IMR-90 (cell line): ENCODE measurements around the gene DET1. TPM values are rescaled to one million over a fixed set of nuclear protein-coding genes. Genes with fewer than 3 reads are reported as not detected.

Source experiments
- ATAC-seq: fragments of 200-7000 bp; cut with Tn5 transposase; 2 replicates; pipeline ENCODE4 v1.9.1; 2020; ENCODE audit warnings: low read depth, mild to moderate bottlenecking, moderate library complexity
- BruUV-seq: library from RNA; stranded (reverse); fragments of 400-500 nt; replicated peaks from 2 replicates; lab custom pipeline; 2021; lab: Mats Ljungman, UMichigan
- CTCF ChIA-PET: fragments of 300-600 bp; formaldehyde crosslinking; extraction: SDS; loops from one replicate; lab custom pipeline; 2021; ENCODE audit warnings: antibody characterized with exemption; lab: Yijun Ruan, JAX
- POLR2A ChIA-PET: fragments of 300-600 bp; sonication (Branson Sonifier 250); formaldehyde crosslinking; loops from one replicate; lab custom pipeline; 2022; ENCODE audit warnings: antibody characterized with exemption; ENCODE audit not compliant: unreplicated experiment; lab: Charles Lee
- DNase-seq: peaks from one replicate; pipeline ENCODE4 v3.0.0; 2013
- H2AFZ ChIP-seq: replicated peaks from 2 replicates; pipeline ENCODE3; 2013; ENCODE audit warnings: low read length, mild to moderate bottlenecking; ENCODE audit not compliant: poor library complexity
- H2AK5ac ChIP-seq: 2 replicates; pipeline ENCODE4 v1.6.1; 2013; ENCODE audit warnings: low read depth, low read length, inconsistent platforms
- H2AK9ac ChIP-seq: replicated peaks from 2 replicates; pipeline ENCODE3; 2013; ENCODE audit warnings: mild to moderate bottlenecking, low read depth, low read length, moderate library complexity; ENCODE audit not compliant: poor library complexity
- H2BK120ac ChIP-seq: 2 replicates; pipeline ENCODE4 v1.6.1; 2013; ENCODE audit warnings: low read depth, low read length, inconsistent platforms
- H2BK15ac ChIP-seq: 3 replicates; pipeline ENCODE4 v1.6.1; 2013; ENCODE audit warnings: low read depth, low read length, inconsistent platforms
- H2BK20ac ChIP-seq: 2 replicates; pipeline ENCODE4 v1.6.1; 2013; ENCODE audit warnings: low read depth, mild to moderate bottlenecking, inconsistent platforms, low read length, moderate library complexity
- H2BK5ac ChIP-seq: 2 replicates; pipeline ENCODE4 v1.6.1; 2013; ENCODE audit warnings: mild to moderate bottlenecking, low read depth, low read length, inconsistent platforms; ENCODE audit not compliant: poor library complexity, severe bottlenecking
- H3K14ac ChIP-seq: replicated peaks from 2 replicates; pipeline ENCODE4 v1.6.1; 2013; ENCODE audit warnings: low read depth, low read length, inconsistent platforms
- H3K18ac ChIP-seq: 2 replicates; pipeline ENCODE4 v1.6.1; 2013; ENCODE audit warnings: low read depth, low read length, control low read depth
- H3K23ac ChIP-seq: 2 replicates; pipeline ENCODE4 v1.6.1; 2013; ENCODE audit warnings: low read depth, low read length, inconsistent platforms
- H3K27ac ChIP-seq: 2 replicates; pipeline ENCODE4 v1.5.1; 2013; ENCODE audit warnings: mild to moderate bottlenecking, control low read depth, low read length; ENCODE audit not compliant: insufficient read depth
- H3K27me3 ChIP-seq: 2 replicates; pipeline ENCODE4 v1.6.1; 2013; ENCODE audit warnings: low read length; ENCODE audit not compliant: control insufficient read depth, insufficient read depth
- H3K36me3 ChIP-seq: 2 replicates; pipeline ENCODE4 v1.6.1; 2013; ENCODE audit warnings: low read length, mixed read lengths; ENCODE audit not compliant: control insufficient read depth, insufficient read depth
- H3K4ac ChIP-seq: 2 replicates; pipeline ENCODE4 v1.6.1; 2013; ENCODE audit warnings: low read depth, low read length, inconsistent platforms
- H3K4me1 ChIP-seq: 2 replicates; pipeline ENCODE4 v1.6.1; 2013; ENCODE audit warnings: low read length, mixed read lengths; ENCODE audit not compliant: control insufficient read depth, insufficient read depth
- H3K4me2 ChIP-seq: 2 replicates; pipeline ENCODE4 v1.6.1; 2013; ENCODE audit warnings: low read depth, mild to moderate bottlenecking, control low read depth, low read length, moderate library complexity
- H3K4me3 ChIP-seq: 2 replicates; pipeline ENCODE4 v1.5.1; 2013; ENCODE audit warnings: low read depth, mild to moderate bottlenecking, control low read depth, low read length, moderate library complexity; ENCODE audit not compliant: insufficient read depth
- H3K56ac ChIP-seq: 2 replicates; pipeline ENCODE4 v1.6.1; 2013; ENCODE audit warnings: low read length, inconsistent platforms; ENCODE audit not compliant: insufficient read depth; ENCODE audit errors: extremely low read depth
- H3K79me1 ChIP-seq, 2 experiments: 2 replicates each; pipeline ENCODE4 v1.6.1; 2013; ENCODE audit warnings: low read length in 2 of 2, inconsistent platforms in 1 of 2, low read depth in 1 of 2
- H3K9ac ChIP-seq: 2 replicates; pipeline ENCODE4 v1.6.1; 2013; ENCODE audit warnings: low read depth, low read length, control low read depth
- H3K9me1 ChIP-seq: 2 replicates; pipeline ENCODE4 v1.6.1; 2013; ENCODE audit warnings: low read length, inconsistent platforms; ENCODE audit not compliant: insufficient read depth
- H3K9me3 ChIP-seq: 2 replicates; pipeline ENCODE4 v1.6.1; 2013; ENCODE audit warnings: low read length; ENCODE audit not compliant: control insufficient read depth, insufficient read depth
- H4K20me1 ChIP-seq: 2 replicates; pipeline ENCODE4 v1.6.1; 2013; ENCODE audit warnings: low read length, inconsistent platforms; ENCODE audit not compliant: insufficient read depth
- H4K5ac ChIP-seq: 2 replicates; pipeline ENCODE4 v1.6.1; 2013; ENCODE audit warnings: mild to moderate bottlenecking, low read depth, low read length, control low read depth
- H4K8ac ChIP-seq, 2 experiments: 2 replicates each; pipeline ENCODE4 v1.6.1; 2013; ENCODE audit warnings: low read depth in 2 of 2, low read length in 2 of 2, control low read depth in 1 of 2, inconsistent platforms in 1 of 2
- H4K91ac ChIP-seq: 2 replicates; pipeline ENCODE4 v1.6.1; 2013; ENCODE audit warnings: low read depth, low read length, inconsistent platforms; ENCODE audit not compliant: insufficient read depth
- MXI1 ChIP-seq: IDR thresholded peaks from 2 replicates; pipeline ENCODE4 v1.6.1; 2012; ENCODE audit warnings: low read depth, mild to moderate bottlenecking, low read length, moderate library complexity, borderline replicate concordance
- SMC3 ChIP-seq: fragments of 150-350 bp; IDR thresholded peaks from 2 replicates; pipeline ENCODE4 v1.6.1; 2016; ENCODE audit warnings: low read depth, mild to moderate bottlenecking, antibody characterized with exemption, low read length, moderate library complexity
- WGBS, 2 experiments: methylation state at CpG; one replicate each; pipeline versions ENCODE4 v1.1.5 to v1.1.7; 2013; ENCODE audit warnings: missing lambda C conversion rate in 2 of 2; ENCODE audit not compliant: insufficient read length in 1 of 2; ENCODE audit errors: extremely low coverage in 2 of 2; 5-methylcytosine and 5-hydroxymethylcytosine counted together
- dilution Hi-C: fragments of 300-500 bp; cut with HindIII; formaldehyde crosslinking; loops from one replicate; pipeline ENCODE4 v1.14.3; 2018; ENCODE audit warnings: low sequenced_read_pairs; ENCODE audit not compliant: unreplicated experiment
- in situ Hi-C: fragments of 300-500 bp; cut with MboI; formaldehyde crosslinking; loops from 3 replicates; pipeline ENCODE4 v1.14.3; 2019; ENCODE audit warnings: low sequenced_read_pairs, inconsistent platforms, mixed read lengths
- intact Hi-C: fragments of 100-400 bp; cut with micrococcal nuclease; formaldehyde crosslinking; loops from 2 replicates; pipeline ENCODE4 v1.10.0; 2022
- polyA plus RNA-seq, 3 experiments: library from polyadenylated mRNA; depleted of rRNA; stranded (reverse); fragments of >200 nt; gene quantifications; 2 replicates each; pipeline ENCODE4 v1.2.3, GENCODE V29; 2012; ENCODE audit warnings: low replicate concordance in 1 of 3
- total RNA-seq: library from RNA; depleted of rRNA; stranded (reverse); fragments of >200 nt; gene quantifications from 2 replicates; pipeline ENCODE4 v1.2.3, GENCODE V29; 2012
- TF ChIP-seq, protein P1 (sequence below): fragments of 150-350 bp; IDR thresholded peaks from 2 replicates; pipeline ENCODE4 v1.6.1; 2016; ENCODE audit warnings: low read depth, mild to moderate bottlenecking, low read length, moderate library complexity, borderline replicate concordance
- TF ChIP-seq, protein P2 (sequence below): conservative IDR thresholded peaks from 2 replicates; pipeline ENCODE4 v1.5.1; 2012; ENCODE audit warnings: mild to moderate bottlenecking, low read depth, low read length, improper control_type of control experiment
- TF ChIP-seq, protein P3 (sequence below): fragments of 150-350 bp; IDR thresholded peaks from 2 replicates; pipeline ENCODE4 v1.6.1; 2017; ENCODE audit warnings: mild to moderate bottlenecking, antibody characterized with exemption, low read length, low read depth

The DET1 gene
- total and polyA plus RNA-seq, 2 of the 4 experiments (the other 2 are of a cell fraction) = 5.6 to 9.1 TPM

DNA sequence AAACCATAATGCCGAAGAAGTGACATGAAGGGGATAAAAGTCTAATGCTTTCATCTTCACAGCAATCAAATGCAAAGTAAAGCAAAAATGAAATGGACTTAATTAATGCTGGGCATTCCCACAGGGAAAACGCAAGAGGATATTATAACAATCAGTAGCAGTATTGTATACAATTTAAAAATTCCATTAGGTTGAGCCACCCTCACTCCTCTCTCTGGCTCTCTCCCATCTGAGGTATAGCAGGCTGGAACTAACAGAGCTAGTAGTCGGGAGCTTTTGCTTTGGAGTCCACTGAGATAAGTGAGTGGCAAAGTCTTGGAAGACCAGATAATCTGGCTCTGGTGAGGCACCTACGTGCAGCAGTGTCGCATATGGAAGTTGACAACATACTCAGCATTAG, 33.9 kb downstream of the DET1 start:
- no peaks in the 10 kb centered on the region for H4K20me1 ChIP-seq
- ChIA-PET POLR2A (no interaction called here), CTCF (no interaction called here)
- ATAC-seq (peak; percentile 90), DNase-seq (peak; percentile 64)
- no TSS peak for BruUV-seq
- no peak overlapping the region for H2BK15ac ChIP-seq
- no peak overlapping the region for H3K9ac ChIP-seq
- no peak overlapping the region for H2AK5ac ChIP-seq
- H4K91ac ChIP-seq = peak overlapping the region; percentile 67; the same call in 1 of the 2 replicates
- H3K9me3 ChIP-seq = no peaks in the 10 kb centered on the region
- peaks cover 12% of the 10 kb centered on the region for H3K36me3 ChIP-seq
- no peak overlapping the region for H3K4me3 ChIP-seq
- H3K27ac ChIP-seq = peak overlapping the region; percentile 31; the same call in 1 of the 2 replicates
- H3K4me1 ChIP-seq = peaks cover 9% of the 10 kb centered on the region
- H3K23ac ChIP-seq = no peak overlapping the region
- H3K56ac ChIP-seq = 0 out of 2 replicates have a peak overlapping the region, but pooled peaks have one; percentile 16
- no peak overlapping the region for H2AK9ac ChIP-seq
- H3K9me1 ChIP-seq = peaks cover 6% of the 10 kb centered on the region; the same call in 1 of the 2 replicates
- H2BK5ac ChIP-seq = peak overlapping the region; percentile 63
- 60% methylated on average over 1 of the region's 5 CpGs; no CpG with 5 or more reads in 1 of the 2 experiments for WGBS, 2 experiments
- intact Hi-C loops = no loop called here
- H3K79me1 ChIP-seq = peaks cover 0 to 7% of the 10 kb centered on the region in 2 experiments; a peak in 1 of 4 replicates
- no peak overlapping the region for H4K8ac ChIP-seq
- no peaks in the 10 kb centered on the region for H3K27me3 ChIP-seq
- in situ Hi-C loops = no loop called here
- H3K14ac ChIP-seq = peak overlapping the region; percentile 38; the same call in 1 of the 2 replicates
- no peak overlapping the region for H4K5ac ChIP-seq
- no peak overlapping the region for H2BK20ac ChIP-seq
- H2AFZ ChIP-seq = no peak overlapping the region
- dilution Hi-C loops = no loop called here
- 0 out of 2 replicates have a peak overlapping the region, but pooled peaks have one; percentile 21 for H2BK120ac ChIP-seq
- peak overlapping the region; percentile 88 for H3K4me2 ChIP-seq
- H3K4ac ChIP-seq = peak overlapping the region; percentile 54; the same call in 1 of the 2 replicates
- TF ChIP-seq MXI1 (no peak), SMC3 (no peak)
- TF ChIP-seq, protein P1, sequence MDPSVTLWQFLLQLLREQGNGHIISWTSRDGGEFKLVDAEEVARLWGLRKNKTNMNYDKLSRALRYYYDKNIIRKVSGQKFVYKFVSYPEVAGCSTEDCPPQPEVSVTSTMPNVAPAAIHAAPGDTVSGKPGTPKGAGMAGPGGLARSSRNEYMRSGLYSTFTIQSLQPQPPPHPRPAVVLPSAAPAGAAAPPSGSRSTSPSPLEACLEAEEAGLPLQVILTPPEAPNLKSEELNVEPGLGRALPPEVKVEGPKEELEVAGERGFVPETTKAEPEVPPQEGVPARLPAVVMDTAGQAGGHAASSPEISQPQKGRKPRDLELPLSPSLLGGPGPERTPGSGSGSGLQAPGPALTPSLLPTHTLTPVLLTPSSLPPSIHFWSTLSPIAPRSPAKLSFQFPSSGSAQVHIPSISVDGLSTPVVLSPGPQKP = no peak
- TF ChIP-seq, protein P2, sequence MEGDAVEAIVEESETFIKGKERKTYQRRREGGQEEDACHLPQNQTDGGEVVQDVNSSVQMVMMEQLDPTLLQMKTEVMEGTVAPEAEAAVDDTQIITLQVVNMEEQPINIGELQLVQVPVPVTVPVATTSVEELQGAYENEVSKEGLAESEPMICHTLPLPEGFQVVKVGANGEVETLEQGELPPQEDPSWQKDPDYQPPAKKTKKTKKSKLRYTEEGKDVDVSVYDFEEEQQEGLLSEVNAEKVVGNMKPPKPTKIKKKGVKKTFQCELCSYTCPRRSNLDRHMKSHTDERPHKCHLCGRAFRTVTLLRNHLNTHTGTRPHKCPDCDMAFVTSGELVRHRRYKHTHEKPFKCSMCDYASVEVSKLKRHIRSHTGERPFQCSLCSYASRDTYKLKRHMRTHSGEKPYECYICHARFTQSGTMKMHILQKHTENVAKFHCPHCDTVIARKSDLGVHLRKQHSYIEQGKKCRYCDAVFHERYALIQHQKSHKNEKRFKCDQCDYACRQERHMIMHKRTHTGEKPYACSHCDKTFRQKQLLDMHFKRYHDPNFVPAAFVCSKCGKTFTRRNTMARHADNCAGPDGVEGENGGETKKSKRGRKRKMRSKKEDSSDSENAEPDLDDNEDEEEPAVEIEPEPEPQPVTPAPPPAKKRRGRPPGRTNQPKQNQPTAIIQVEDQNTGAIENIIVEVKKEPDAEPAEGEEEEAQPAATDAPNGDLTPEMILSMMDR = no peak
- TF ChIP-seq, protein P3, sequence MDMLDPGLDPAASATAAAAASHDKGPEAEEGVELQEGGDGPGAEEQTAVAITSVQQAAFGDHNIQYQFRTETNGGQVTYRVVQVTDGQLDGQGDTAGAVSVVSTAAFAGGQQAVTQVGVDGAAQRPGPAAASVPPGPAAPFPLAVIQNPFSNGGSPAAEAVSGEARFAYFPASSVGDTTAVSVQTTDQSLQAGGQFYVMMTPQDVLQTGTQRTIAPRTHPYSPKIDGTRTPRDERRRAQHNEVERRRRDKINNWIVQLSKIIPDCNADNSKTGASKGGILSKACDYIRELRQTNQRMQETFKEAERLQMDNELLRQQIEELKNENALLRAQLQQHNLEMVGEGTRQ = no peak
- H3K18ac ChIP-seq = peak overlapping the region; percentile 85; the same call in 1 of the 2 replicates
